Inflammatory macrophage (primary cell): Measurements from ENCODE around the gene C4B.
"Not testable (repeated sequence)": the region's sequence is repeated elsewhere in the genome, so short reads cannot be mapped to it uniquely, and the experiment has no call there.

Source experiments
- DNase-seq, 2 donors: peaks; one replicate each; pipeline ENCODE4 v3.0.0-alpha.2; 2020 to 2022

Gene C4B

GRCh38 chr6:32056254-32056653, 41.7 kb downstream of the C4B start:
- DNase-seq, result no peak

GRCh38 chr6:32057966-32058365, 43.4 kb downstream of the C4B start:
- no peak for DNase-seq

- no peak for DNase-seq
These were observed 43.9 kb downstream of the C4B start for GRCh38 chr6:32058511-32058963.

- no peak for DNase-seq
These were observed 46.5 kb downstream of the C4B start for GRCh38 chr6:32060966-32061655.

- DNase-seq, result no peak
These were observed 50.1 kb downstream of the C4B start for GRCh38 chr6:32064706-32065105.

- DNase-seq, result not testable (repeated sequence)
These were observed 52.9 kb downstream of the C4B start for GRCh38 chr6:32067521-32067920.

GRCh38 chr6:32068315-32068714, 53.7 kb downstream of the C4B start:
- DNase-seq, result not testable (repeated sequence)

- no peak for DNase-seq
These were observed 54.3 kb downstream of the C4B start for GRCh38 chr6:32068867-32069266.

- no peak for DNase-seq
These were observed 54.9 kb downstream of the C4B start for GRCh38 chr6:32069460-32069859.

GRCh38 chr6:32069878-32070515, 55.4 kb downstream of the C4B start:
- DNase-seq, result no peak

GRCh38 chr6:32070814-32071543, 56.4 kb downstream of the C4B start:
- no peak for DNase-seq

- no peak for DNase-seq
These were observed 58.5 kb downstream of the C4B start for GRCh38 chr6:32073101-32073500.

- no peak for DNase-seq
These were observed 59.0 kb downstream of the C4B start for GRCh38 chr6:32073613-32074012.

GRCh38 chr6:32074996-32075532, 60.5 kb downstream of the C4B start:
- DNase-seq, result no peak

GRCh38 chr6:32075781-32076180, 61.2 kb downstream of the C4B start:
- no peak for DNase-seq

- DNase-seq, result no peak
These were observed 61.8 kb downstream of the C4B start for GRCh38 chr6:32076321-32076809.

GRCh38 chr6:32079566-32080290, 65.1 kb downstream of the C4B start:
- no peak for DNase-seq

GRCh38 chr6:32081168-32081990, 66.8 kb downstream of the C4B start:
- no peak for DNase-seq

- DNase-seq, result no peak
These were observed 67.9 kb downstream of the C4B start for GRCh38 chr6:32082478-32082877.

- DNase-seq, result no peak
These were observed 68.3 kb downstream of the C4B start for GRCh38 chr6:32082935-32083334.
